GM23248 (cell line): ENCODE measurements around the gene RARA.

Source experiments
- EZH2 ChIP-seq: fragments of 200-600 bp; sonication (generic); IDR thresholded peaks from 2 replicates; pipeline ENCODE4 v1.6.1; 2018; ENCODE audit warnings: antibody characterized with exemption, mild to moderate bottlenecking; ENCODE audit not compliant: insufficient read depth, poor library complexity, severe bottlenecking
- EZH2phosphoT487 ChIP-seq: fragments of 200-600 bp; sonication (generic); IDR thresholded peaks from 2 replicates; pipeline ENCODE4 v1.6.1; 2018; ENCODE audit warnings: antibody characterized with exemption, moderate library complexity, mild to moderate bottlenecking, low read depth; ENCODE audit not compliant: insufficient read depth

DNA sequence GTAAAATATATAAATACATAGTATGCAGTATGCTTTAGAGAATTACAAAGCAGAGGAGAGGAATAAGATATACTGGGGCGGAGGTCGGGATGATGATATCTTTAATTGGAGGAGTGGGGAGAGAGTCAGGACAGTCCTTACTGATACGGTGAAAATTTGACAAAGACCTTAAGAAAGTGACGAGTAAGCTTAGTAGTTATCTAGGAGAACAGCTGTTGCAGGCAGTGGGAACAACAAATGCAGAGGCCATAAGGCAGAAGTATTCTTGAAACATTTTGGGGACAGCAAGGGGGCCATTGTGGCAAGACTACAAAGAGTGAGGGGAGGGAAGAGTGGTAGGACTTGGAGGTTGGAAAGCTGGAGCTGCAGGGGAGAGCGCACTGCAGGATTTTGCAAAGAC lies 43.6 kb upstream of the RARA start:
- no peak for TF ChIP-seq EZH2
- TF ChIP-seq EZH2phosphoT487, result no peak
